NB4 (cell line): ENCODE results near the gene MED13L.

ENCODE experiments used
- POLR2A ChIP-seq: IDR thresholded peaks from 2 replicates; pipeline ENCODE4 v1.6.1; 2011; ENCODE audit warnings: mild to moderate bottlenecking; ENCODE audit not compliant: insufficient read length; ENCODE audit errors: extremely low read depth
- TF ChIP-seq, protein P1 (sequence below): IDR thresholded peaks from one replicate; pipeline ENCODE4 v1.5.1; 2012; ENCODE audit warnings: low read depth, low read length

DNA sequence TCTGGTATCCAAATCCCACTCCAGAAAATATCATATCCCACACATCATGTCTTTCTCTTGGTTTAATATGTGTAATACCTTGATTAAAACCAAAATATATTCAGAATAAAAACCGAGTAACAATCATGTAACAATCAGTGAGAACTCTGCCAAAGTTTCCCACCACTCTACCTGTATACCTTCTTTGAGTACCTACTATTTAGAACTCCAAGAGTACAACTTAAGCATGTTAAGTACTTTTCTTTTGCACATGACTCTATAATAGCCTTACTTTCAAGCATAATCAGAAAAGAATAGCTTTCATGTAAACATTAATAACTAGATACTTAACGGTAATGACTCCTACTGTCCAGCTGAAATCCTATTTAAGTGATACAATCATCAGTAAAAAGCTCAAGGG, 223.2 kb downstream of the MED13L start:
- no peak for TF ChIP-seq POLR2A
- TF ChIP-seq, protein P1, sequence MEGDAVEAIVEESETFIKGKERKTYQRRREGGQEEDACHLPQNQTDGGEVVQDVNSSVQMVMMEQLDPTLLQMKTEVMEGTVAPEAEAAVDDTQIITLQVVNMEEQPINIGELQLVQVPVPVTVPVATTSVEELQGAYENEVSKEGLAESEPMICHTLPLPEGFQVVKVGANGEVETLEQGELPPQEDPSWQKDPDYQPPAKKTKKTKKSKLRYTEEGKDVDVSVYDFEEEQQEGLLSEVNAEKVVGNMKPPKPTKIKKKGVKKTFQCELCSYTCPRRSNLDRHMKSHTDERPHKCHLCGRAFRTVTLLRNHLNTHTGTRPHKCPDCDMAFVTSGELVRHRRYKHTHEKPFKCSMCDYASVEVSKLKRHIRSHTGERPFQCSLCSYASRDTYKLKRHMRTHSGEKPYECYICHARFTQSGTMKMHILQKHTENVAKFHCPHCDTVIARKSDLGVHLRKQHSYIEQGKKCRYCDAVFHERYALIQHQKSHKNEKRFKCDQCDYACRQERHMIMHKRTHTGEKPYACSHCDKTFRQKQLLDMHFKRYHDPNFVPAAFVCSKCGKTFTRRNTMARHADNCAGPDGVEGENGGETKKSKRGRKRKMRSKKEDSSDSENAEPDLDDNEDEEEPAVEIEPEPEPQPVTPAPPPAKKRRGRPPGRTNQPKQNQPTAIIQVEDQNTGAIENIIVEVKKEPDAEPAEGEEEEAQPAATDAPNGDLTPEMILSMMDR: no peak
